Measurements from ENCODE around the gene TRIM52.
A peak's percentile ranks its signal among the peaks of the same experiment; 100 is the strongest.

TRIM52 gene

GRCh38 chr5:181246276-181247049, 14.5 kb downstream of the TRIM52 start (continued):
- no peak for TF ChIP-seq ZNF211 (tag by site-specific recombination; IDR thresholded peaks at IDR 0.05; ENCODE audit: low read depth)
- TF ChIP-seq GLIS1 (tag by site-specific recombination; IDR thresholded peaks at IDR 0.05), result 0 out of 2 replicates have a peak, but pooled peaks have one; percentile 20
- TF ChIP-seq ZNF366 (tag by site-specific recombination; conservative IDR thresholded peaks at IDR 0.05), result no peak
- no peak for TF ChIP-seq ZNF658 (tag by site-specific recombination; IDR thresholded peaks at IDR 0.05)
- TF ChIP-seq PRDM6 (tag by site-specific recombination; IDR thresholded peaks at IDR 0.05), result no peak; the same call in 1 of the 2 replicates
- TF ChIP-seq, protein P1, sequence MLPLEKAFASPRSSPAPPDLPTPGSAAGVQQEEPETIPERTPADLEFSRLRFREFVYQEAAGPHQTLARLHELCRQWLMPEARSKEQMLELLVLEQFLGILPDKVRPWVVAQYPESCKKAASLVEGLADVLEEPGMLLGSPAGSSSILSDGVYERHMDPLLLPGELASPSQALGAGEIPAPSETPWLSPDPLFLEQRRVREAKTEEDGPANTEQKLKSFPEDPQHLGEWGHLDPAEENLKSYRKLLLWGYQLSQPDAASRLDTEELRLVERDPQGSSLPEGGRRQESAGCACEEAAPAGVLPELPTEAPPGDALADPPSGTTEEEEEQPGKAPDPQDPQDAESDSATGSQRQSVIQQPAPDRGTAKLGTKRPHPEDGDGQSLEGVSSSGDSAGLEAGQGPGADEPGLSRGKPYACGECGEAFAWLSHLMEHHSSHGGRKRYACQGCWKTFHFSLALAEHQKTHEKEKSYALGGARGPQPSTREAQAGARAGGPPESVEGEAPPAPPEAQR (tag by site-specific recombination; IDR thresholded peaks at IDR 0.05), result no peak
- TF ChIP-seq, protein P2, sequence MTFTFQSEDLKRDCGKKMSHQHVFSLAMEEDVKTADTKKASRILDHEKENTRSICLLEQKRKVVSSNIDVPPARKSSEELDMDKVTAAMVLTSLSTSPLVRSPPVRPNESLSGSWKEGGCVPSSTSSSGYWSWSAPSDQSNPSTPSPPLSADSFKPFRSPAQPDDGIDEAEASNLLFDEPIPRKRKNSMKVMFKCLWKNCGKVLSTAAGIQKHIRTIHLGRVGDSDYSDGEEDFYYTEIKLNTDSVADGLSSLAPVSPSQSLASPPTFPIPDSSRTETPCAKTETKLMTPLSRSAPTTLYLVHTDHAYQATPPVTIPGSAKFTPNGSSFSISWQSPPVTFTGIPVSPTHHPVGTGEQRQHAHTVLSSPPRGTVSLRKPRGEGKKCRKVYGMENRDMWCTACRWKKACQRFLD (tag by site-specific recombination; IDR thresholded peaks at IDR 0.05), result no peak
- TF ChIP-seq ZNF148 (tag by site-specific recombination; IDR thresholded peaks at IDR 0.05; ENCODE audit: borderline replicate concordance), result no peak
- TF ChIP-seq ZNF302 (tag by site-specific recombination; IDR thresholded peaks at IDR 0.05; ENCODE audit: low read depth), result no peak
- no peak for TF ChIP-seq TRIM28 (IDR thresholded peaks at IDR 0.05; ENCODE audit: borderline replicate concordance, low read length)
- no peak for TF ChIP-seq ZNF558 (tag by site-specific recombination; IDR thresholded peaks at IDR 0.05)
- no peak for TF ChIP-seq ZSCAN23 (tag by site-specific recombination; IDR thresholded peaks at IDR 0.05)
- no peak for TF ChIP-seq ZNF513 (tag by site-specific recombination; IDR thresholded peaks at IDR 0.05)
- TF ChIP-seq ZNF560 (tag by site-specific recombination; IDR thresholded peaks at IDR 0.05; ENCODE audit: borderline replicate concordance), result no peak
- no peak for TF ChIP-seq SCRT1 (tag by site-specific recombination; IDR thresholded peaks at IDR 0.05; ENCODE audit: borderline replicate concordance)
- TF ChIP-seq ZNF433 (tag by site-specific recombination; IDR thresholded peaks at IDR 0.05; ENCODE audit: low read depth), result no peak
- TF ChIP-seq, protein P3, sequence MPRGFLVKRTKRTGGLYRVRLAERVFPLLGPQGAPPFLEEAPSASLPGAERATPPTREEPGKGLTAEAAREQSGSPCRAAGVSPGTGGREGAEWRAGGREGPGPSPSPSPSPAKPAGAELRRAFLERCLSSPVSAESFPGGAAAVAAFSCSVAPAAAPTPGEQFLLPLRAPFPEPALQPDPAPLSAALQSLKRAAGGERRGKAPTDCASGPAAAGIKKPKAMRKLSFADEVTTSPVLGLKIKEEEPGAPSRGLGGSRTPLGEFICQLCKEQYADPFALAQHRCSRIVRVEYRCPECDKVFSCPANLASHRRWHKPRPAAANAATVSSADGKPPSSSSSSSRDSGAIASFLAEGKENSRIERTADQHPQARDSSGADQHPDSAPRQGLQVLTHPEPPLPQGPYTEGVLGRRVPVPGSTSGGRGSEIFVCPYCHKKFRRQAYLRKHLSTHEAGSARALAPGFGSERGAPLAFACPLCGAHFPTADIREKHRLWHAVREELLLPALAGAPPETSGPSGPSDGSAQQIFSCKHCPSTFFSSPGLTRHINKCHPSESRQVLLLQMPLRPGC (tag by site-specific recombination; IDR thresholded peaks at IDR 0.05), result no peak
- TF ChIP-seq, protein P4, sequence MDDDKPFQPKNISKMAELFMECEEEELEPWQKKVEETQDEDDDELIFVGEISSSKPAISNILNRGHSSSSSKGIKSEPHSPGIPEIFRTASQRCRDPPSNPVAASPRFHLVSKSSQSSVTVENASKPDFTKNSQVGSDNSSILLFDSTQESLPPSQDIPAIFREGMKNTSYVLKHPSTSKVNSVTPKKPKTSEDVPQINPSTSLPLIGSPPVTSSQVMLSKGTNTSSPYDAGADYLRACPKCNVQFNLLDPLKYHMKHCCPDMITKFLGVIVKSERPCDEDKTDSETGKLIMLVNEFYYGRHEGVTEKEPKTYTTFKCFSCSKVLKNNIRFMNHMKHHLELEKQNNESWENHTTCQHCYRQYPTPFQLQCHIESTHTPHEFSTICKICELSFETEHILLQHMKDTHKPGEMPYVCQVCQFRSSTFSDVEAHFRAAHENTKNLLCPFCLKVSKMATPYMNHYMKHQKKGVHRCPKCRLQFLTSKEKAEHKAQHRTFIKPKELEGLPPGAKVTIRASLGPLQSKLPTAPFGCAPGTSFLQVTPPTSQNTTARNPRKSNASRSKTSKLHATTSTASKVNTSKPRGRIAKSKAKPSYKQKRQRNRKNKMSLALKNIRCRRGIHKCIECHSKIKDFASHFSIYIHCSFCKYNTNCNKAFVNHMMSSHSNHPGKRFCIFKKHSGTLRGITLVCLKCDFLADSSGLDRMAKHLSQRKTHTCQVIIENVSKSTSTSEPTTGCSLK (tag by site-specific recombination; IDR thresholded peaks at IDR 0.05), result no peak
- no peak; the same call in 1 of the 2 replicates for TF ChIP-seq ZNF362 (tag by site-specific recombination; IDR thresholded peaks at IDR 0.05)
- TF ChIP-seq, protein P5, sequence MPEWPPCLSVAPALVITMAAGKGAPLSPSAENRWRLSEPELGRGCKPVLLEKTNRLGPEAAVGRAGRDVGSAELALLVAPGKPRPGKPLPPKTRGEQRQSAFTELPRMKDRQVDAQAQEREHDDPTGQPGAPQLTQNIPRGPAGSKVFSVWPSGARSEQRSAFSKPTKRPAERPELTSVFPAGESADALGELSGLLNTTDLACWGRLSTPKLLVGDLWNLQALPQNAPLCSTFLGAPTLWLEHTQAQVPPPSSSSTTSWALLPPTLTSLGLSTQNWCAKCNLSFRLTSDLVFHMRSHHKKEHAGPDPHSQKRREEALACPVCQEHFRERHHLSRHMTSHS (tag by site-specific recombination; IDR thresholded peaks at IDR 0.05), result no peak
- TF ChIP-seq ZNF274 (IDR thresholded peaks at IDR 0.05; ENCODE audit: low read length), result no peak
- TF ChIP-seq ZNF274 (tag by site-specific recombination; IDR thresholded peaks at IDR 0.05; ENCODE audit: borderline replicate concordance), result no peak
- TF ChIP-seq KLF9 (tag by site-specific recombination; IDR thresholded peaks at IDR 0.05; ENCODE audit: low read depth), result peak; percentile 98
- no peak for TF ChIP-seq ZNF529 (tag by site-specific recombination; IDR thresholded peaks at IDR 0.05; ENCODE audit: insufficient replicate concordance)
